GM21360 (cell line): ENCODE data around the gene MAP4K4.

Experiments used
- ATAC-seq: cut with Tn5 transposase; IDR thresholded peaks from one replicate; pipeline ENCODE4 v1.9.1; 2021; ENCODE audit warnings: mild to moderate bottlenecking, moderate library complexity; ENCODE audit not compliant: unreplicated experiment

Gene MAP4K4

GRCh38 chr2:101860782-101861181 is 163.3 kb downstream of the MAP4K4 start:
- ATAC-seq: no peak

GRCh38 chr2:101861382-101861781 is 163.9 kb downstream of the MAP4K4 start:
- ATAC-seq: no peak

GRCh38 chr2:101863534-101863933 is 166.0 kb downstream of the MAP4K4 start:
- no peak for ATAC-seq

- no peak for ATAC-seq
These were observed 166.9 kb downstream of the MAP4K4 start for GRCh38 chr2:101864426-101864825.

- ATAC-seq: no peak
These were observed 171.0 kb downstream of the MAP4K4 start for GRCh38 chr2:101868525-101868924.

GRCh38 chr2:101869527-101869926 is 172.0 kb downstream of the MAP4K4 start:
- no peak for ATAC-seq

- ATAC-seq: no peak
These were observed 172.9 kb downstream of the MAP4K4 start for GRCh38 chr2:101870444-101870843.

- no peak for ATAC-seq
These were observed 174.0 kb downstream of the MAP4K4 start for GRCh38 chr2:101871480-101871879.

GRCh38 chr2:101872480-101872879 is 175.0 kb downstream of the MAP4K4 start:
- no peak for ATAC-seq

- no peak for ATAC-seq
These were observed 176.0 kb downstream of the MAP4K4 start for GRCh38 chr2:101873543-101873942.

- no peak for ATAC-seq
These were observed 176.6 kb downstream of the MAP4K4 start for GRCh38 chr2:101874069-101874468.

- ATAC-seq: no peak
These were observed 182.0 kb downstream of the MAP4K4 start for GRCh38 chr2:101879466-101879865.

GRCh38 chr2:101881131-101881530 is 183.6 kb downstream of the MAP4K4 start:
- no peak for ATAC-seq

- no peak for ATAC-seq
These were observed 185.3 kb downstream of the MAP4K4 start for GRCh38 chr2:101882769-101883307.

GRCh38 chr2:101883860-101884259 is 186.4 kb downstream of the MAP4K4 start:
- no peak for ATAC-seq

- ATAC-seq: no peak
These were observed 186.9 kb downstream of the MAP4K4 start for GRCh38 chr2:101884423-101884822.

- ATAC-seq: no peak
These were observed 189.8 kb downstream of the MAP4K4 start for GRCh38 chr2:101887328-101887727.

GRCh38 chr2:101889460-101890098 is 192.1 kb downstream of the MAP4K4 start:
- ATAC-seq: no peak

- no peak for ATAC-seq
These were observed 194.9 kb downstream of the MAP4K4 start for GRCh38 chr2:101892377-101892776.

- no peak for ATAC-seq
These were observed 196.3 kb downstream of the MAP4K4 start for GRCh38 chr2:101893681-101894381.

- no peak for ATAC-seq
These were observed 197.5 kb downstream of the MAP4K4 start for GRCh38 chr2:101895039-101895438.

GRCh38 chr2:101895819-101896322 is 198.4 kb downstream of the MAP4K4 start:
- no peak for ATAC-seq
